ENCODE data around the gene PTPRD. TPM values are rescaled to one million over a fixed set of nuclear protein-coding genes. Genes with fewer than 3 reads are reported as not detected.

Gene PTPRD
- total RNA-seq, 1 experiment from 2014 or later, result 0.02 TPM

GRCh38 chr9:8817335-8817734 is 1795.5 kb downstream of the PTPRD start:
- POLR2A ChIA-PET, result no interaction called here
- Histone ChIP-seq H3K27me3 (ENCODE audit: insufficient read depth, low read length) (no peaks in the 10 kb centered on the region), H3K4me2 (ENCODE audit: low read length) (no peak overlapping the region), H3K4me3 (replicated peaks in 1 of 2; ENCODE audit: low read depth in 1 of 2, low read length in 2 of 2) (no peak overlapping the region), H4K20me1 (ENCODE audit: insufficient read depth) (no peaks in the 10 kb centered on the region), H3K9me3 (ENCODE audit: control insufficient read depth in 1 of 2, insufficient read depth in 1 of 2, low read depth in 1 of 2, low read length in 2 of 2) (peaks cover 6 to 21% of the 10 kb centered on the region in 2 experiments; a peak in 2 of 4 replicates), H3K9ac (ENCODE audit: low read length) (no peak overlapping the region), H3K4me1 (ENCODE audit: control insufficient read depth in 1 of 2, insufficient read depth in 2 of 2, low read length in 2 of 2) (no peaks in the 10 kb centered on the region), H3K79me2 (ENCODE audit: insufficient read depth, low read length) (no peaks in the 10 kb centered on the region), H3K27ac (ENCODE audit: low read depth, low read length) (no peak overlapping the region), H2AFZ (ENCODE audit: low read depth, low read length, poor library complexity, severe bottlenecking) (no peak overlapping the region), H3K36me3 (ENCODE audit: control insufficient read depth in 1 of 2, insufficient read depth in 2 of 2, low read length in 2 of 2) (no peaks in the 10 kb centered on the region), H3K9me2 (ENCODE audit: insufficient read depth) (no peaks in the 10 kb centered on the region)
- CTCF ChIA-PET, result no interaction called here
- intact Hi-C loops (cut with micrococcal nuclease), result no loop called here
- DNase-seq (ENCODE audit: low read depth, low spot score) (no peak), ATAC-seq (no peak)
- TF ChIP-seq REST (IDR thresholded peaks at IDR 0.05; ENCODE audit: low read depth) (no peak), ZNF274 (IDR thresholded peaks at IDR 0.05; ENCODE audit: low read depth, low read length) (no peak), EZH2phosphoT487 (IDR thresholded peaks at IDR 0.05; ENCODE audit: borderline replicate concordance) (no peak), EZH2 (IDR thresholded peaks at IDR 0.05) (no peak), SIN3A (IDR thresholded peaks at IDR 0.05; ENCODE audit: low read depth) (no peak), YY1 (IDR thresholded peaks at IDR 0.05; ENCODE audit: extremely low read depth, insufficient replicate concordance, low read depth, low read length) (no peak), FOSL1 (IDR thresholded peaks at IDR 0.05; ENCODE audit: low read depth) (no peak), SRF (IDR thresholded peaks at IDR 0.05; ENCODE audit: low read depth) (no peak), RAD21 (IDR thresholded peaks at IDR 0.05; ENCODE audit: low read depth) (no peak), POLR2AphosphoS5 (IDR thresholded peaks at IDR 0.05; ENCODE audit: low read depth, low read length) (no peak), SP1 (IDR thresholded peaks at IDR 0.05; ENCODE audit: low read depth) (no peak), EGR1 (IDR thresholded peaks at IDR 0.05; ENCODE audit: low read depth) (no peak), ZFX (IDR thresholded peaks at IDR 0.05) (no peak), CBX3 (IDR thresholded peaks at IDR 0.05; ENCODE audit: low read depth) (no peak), TCF7L2 (IDR thresholded peaks at IDR 0.05; ENCODE audit: borderline replicate concordance, extremely low read depth, insufficient read depth, insufficient read length) (no peak), CEBPB (IDR thresholded peaks at IDR 0.05; ENCODE audit: low read depth) (no peak), ELF1 (IDR thresholded peaks at IDR 0.05; ENCODE audit: borderline replicate concordance, low read depth) (no peak), ATF3 (IDR thresholded peaks at IDR 0.05) (no peak), MAX (IDR thresholded peaks at IDR 0.05) (no peak), JUND (IDR thresholded peaks at IDR 0.05) (no peak)
- no TSS peak for BruUV-seq (replicated peaks)
- RAD21 ChIA-PET (ENCODE audit: low non-redundant PET in 1 of 2, low total read pairs in 2 of 2, uncharacterized antibody in 2 of 2, unreplicated experiment in 2 of 2), result no interaction called here
